Stimulated activated naive CD8-positive, alpha-beta T cell treated with anti-CD3 and anti-CD28 coated beads, Interleukin-15, Interleukin-2, amounts not matched to agents 100 U/mL and 50 U/mL, for 24 hours (primary cell): ENCODE measurements around the gene ANKRD11.
"Not testable (repeated sequence)": the region's sequence is repeated elsewhere in the genome, so short reads cannot be mapped to it uniquely, and the experiment has no call there.

ENCODE experiments used
- ATAC-seq: fragments of 150-1000 bp; cut with Tn5 transposase; one replicate; pipeline ENCODE4 v1.10.0; 2021
- DNase-seq: peaks from one replicate; pipeline ENCODE4 v3.0.0; 2021

The ANKRD11 gene

GRCh38 chr16:89344846-89345611 is 145.3 kb downstream of the ANKRD11 start:
- ATAC-seq (no peak), DNase-seq (no peak)

DNA sequence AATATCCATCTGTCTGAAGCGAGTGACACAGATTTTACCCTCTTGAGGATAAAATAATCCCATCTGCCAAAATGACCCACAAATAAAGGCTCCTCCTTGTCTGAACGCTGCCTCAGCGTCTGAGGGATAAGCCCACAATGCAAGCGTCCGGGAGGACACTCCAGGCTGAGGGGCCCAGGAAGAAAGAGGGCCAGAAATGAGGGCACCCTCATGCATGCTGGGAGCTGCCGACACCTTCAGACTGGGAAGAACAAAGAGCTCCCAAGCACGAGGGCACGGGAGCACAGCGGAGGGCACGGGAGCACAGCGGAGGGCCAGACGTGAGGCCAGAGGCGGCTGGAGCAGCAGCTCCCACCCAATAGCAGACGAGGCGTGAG is 145.9 kb downstream of the ANKRD11 start:
- ATAC-seq: no peak

DNA sequence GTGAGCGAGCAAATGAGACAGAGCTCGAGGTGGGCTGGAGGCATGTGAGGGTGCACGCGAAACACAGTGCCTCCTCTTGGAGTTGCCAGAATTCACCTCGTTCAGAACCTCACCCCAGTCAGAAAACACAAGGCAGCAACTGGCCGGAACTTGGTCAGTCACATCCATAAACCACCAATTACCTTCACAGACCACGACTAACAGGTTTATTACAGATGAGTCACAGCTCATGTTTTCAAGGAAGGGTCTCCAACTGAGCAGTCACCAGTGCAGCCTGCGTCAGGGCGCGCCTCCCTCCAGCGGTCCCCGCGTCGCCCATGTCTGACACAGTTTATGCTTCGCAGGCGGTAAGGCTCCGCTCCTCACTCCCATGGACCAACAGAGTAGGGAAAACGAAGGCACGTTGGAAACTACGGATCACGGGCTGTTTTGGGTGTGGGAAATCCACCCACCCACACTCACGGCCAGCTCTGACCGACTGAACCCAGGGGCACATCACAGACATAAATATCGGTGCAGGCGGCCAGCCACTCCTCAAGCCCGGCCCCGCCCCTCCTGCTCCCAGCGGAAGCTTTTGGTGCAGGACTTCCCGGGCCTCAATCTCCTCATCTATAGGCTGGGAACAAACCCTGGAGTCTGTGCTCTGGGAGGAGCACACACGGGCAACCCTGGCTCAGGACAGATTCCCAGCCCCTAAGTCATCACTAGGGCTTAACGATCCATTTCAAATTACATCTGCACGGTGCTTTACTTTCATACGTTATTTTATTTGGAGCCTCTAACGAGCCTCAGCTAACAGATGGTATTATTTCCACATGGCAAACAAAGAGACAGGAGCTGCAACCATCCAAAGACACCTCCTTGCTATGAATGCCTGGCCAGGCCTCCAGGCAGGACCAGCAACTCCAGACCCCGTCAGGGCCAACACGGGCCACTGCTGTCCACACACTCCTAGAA is 146.6 kb downstream of the ANKRD11 start:
- ATAC-seq: no peak
- DNase-seq: no peak

More for the DNA sequence above, 145.9 kb downstream of the ANKRD11 start:
- DNase-seq: no peak

DNA sequence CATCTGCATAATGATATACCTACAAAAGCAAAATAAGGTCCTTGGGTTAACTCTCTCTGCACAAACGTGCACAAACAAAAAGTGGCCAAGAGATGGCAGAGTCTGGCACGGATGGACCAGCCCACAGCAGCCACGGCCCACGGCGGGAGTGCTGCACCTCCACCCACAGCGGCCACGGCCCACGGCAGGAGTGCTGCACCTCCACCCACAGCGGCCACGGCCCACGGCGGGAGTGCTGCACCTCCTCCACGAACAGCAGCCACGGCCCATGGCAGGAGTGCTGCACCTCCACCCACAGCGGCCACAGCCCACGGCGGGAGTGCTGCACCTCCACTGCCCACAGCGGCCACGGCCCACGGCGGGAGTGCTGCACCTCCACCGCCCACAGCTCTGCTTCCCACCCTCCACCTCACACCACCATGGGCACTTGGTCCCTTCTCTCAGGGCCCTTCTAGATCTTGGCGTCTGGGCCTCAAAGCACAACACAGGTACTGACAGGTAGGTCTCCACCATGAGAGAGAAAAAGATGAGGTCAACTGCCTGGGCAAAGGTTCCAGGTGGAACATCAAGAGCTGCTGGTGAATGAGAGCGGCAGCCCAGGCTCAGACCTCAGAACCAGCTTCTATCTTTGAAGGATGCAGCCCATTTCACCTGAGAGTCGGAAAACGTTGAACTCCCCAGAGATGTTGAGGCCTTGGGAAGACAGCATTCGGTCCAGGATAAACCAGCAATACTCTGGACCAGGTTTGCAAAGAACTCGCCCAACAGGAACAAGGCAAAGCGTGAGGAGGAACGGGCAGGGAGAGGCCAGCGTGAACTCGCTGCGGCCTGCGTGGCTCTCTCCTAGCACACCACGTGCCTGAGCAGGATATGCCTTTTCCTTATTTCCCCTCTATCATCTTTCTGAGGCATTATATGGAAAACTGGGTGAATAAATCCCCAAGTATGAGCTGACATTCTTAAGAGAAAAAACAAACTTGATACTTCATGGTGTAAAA is 148.4 kb downstream of the ANKRD11 start:
- ATAC-seq (no peak), DNase-seq (no peak)

- no peak for ATAC-seq
These were observed 149.1 kb downstream of the ANKRD11 start for GRCh38 chr16:89341279-89341678.

DNA sequence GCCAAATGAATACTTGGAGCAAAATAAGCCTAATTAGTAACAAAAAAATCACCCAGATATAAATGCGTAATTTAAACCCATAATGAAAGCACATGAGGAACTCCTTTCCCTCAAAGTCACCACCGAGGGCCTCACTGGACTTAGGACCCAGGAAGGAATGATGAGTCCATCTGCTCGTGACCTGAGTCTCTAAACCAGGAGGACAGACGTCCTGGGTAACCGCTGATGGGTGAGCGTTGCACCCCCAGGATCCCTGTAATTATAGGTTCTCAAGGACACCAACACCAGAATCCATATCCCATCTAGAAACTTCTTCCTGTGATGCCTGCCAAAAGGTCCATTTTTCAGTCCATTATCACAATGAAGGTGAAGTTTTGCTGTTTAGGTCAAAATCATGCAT is 151.5 kb downstream of the ANKRD11 start:
- ATAC-seq (no peak), DNase-seq (no peak)

More at GRCh38 chr16:89341279-89341678, 149.1 kb downstream of the ANKRD11 start:
- DNase-seq: no peak

DNA sequence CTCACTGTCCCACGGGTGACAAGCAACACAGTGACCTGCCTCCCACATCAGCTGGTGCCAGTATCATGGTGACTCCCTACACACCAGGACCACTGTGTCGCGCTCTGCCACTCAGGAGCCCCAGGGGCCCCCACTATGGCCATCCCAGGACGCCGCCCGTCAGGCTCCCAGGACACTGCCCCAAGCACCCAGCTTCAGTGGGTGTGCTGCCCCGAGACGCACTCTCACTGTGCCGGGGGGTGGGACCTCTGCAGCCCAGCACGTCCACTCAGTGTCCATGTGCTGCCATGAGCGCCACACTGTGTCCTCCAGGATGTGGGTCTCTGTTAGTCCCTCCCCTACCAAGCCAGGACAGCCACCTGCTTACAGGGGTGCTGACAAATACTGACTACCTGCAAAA is 152.4 kb downstream of the ANKRD11 start:
- DNase-seq: no peak
- no peak for ATAC-seq

- DNase-seq (no peak), ATAC-seq (no peak)
These were observed 154.4 kb downstream of the ANKRD11 start for GRCh38 chr16:89335803-89336485.

DNA sequence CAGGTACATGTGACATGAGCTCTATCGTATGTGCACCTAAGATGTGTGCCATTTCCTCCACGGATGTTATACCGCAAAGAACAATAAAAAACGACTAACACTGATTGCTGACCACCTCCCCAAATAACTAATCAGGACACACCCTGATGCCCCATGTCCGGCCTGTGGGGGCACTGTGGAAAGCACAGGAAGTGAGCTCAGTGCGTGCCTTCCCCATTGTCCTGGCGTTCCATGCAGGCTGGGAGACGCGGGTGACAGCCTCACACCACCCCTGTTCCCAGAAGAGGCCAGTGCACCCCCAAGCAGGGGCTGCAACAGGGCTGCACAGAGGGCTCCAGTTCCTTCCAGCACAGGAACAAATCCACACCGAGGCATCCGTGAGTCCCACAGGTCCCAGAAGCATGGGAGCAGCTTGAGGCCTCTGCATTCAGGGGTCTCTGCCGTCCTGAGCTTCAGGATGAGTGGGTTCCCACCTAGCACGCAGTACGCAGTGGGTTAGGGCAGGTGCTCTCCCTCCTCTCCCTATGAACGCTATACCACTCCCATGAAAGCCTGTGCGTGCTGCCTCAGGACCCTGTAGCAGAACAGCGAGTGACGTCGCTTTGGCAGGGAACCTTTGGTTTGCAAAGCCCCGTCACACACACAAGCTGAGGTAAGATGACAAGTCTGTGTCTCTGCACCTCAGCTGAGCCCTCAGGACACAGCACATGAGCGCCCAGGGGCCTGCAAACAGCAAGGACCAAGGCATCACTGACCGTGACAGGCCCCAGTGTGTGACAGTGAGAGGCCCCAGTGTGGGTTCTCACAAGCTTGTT is 155.2 kb downstream of the ANKRD11 start:
- ATAC-seq: no peak

GRCh38 chr16:89334461-89334860 is 155.9 kb downstream of the ANKRD11 start:
- no peak for ATAC-seq
- no peak for DNase-seq

More for the DNA sequence above, 155.2 kb downstream of the ANKRD11 start:
- DNase-seq: no peak

GRCh38 chr16:89334050-89334449 is 156.3 kb downstream of the ANKRD11 start:
- DNase-seq (no peak), ATAC-seq (peak; percentile 5)

DNA sequence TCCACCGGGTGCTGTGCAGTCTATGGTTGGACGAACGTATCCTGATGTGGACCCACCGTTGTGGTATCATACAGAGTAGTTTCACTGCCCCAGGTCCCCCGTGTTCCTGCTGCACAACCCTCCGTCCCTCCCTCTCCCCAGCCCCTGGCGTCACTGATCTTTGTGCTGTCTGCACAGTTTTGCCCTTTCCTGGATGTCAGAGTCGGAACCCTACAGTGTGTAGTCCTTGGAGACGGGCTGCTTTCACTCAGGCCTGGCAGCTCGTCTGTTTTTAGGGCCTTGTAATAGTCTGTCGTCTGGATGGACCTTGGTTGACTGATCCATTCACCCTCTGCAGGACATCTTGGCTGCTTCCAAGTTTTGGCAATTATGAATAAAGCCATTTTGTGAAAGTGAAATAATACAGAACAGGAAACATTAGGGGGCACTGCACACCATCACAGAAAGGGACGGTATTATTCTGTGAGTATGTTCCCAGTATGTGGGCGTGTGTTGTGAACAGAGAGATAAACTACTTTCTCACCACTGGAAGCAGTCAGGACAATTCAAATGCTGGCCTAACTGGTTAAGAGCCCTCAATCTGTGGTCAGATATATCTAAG is 156.9 kb downstream of the ANKRD11 start:
- ATAC-seq: peak; percentile 79
- DNase-seq: not testable (repeated sequence)

- DNase-seq: no peak
- no peak for ATAC-seq
These were observed 157.5 kb downstream of the ANKRD11 start for GRCh38 chr16:89332902-89333245.

- ATAC-seq (no peak), DNase-seq (no peak)
These were observed 158.0 kb downstream of the ANKRD11 start for GRCh38 chr16:89332243-89332901.

DNA sequence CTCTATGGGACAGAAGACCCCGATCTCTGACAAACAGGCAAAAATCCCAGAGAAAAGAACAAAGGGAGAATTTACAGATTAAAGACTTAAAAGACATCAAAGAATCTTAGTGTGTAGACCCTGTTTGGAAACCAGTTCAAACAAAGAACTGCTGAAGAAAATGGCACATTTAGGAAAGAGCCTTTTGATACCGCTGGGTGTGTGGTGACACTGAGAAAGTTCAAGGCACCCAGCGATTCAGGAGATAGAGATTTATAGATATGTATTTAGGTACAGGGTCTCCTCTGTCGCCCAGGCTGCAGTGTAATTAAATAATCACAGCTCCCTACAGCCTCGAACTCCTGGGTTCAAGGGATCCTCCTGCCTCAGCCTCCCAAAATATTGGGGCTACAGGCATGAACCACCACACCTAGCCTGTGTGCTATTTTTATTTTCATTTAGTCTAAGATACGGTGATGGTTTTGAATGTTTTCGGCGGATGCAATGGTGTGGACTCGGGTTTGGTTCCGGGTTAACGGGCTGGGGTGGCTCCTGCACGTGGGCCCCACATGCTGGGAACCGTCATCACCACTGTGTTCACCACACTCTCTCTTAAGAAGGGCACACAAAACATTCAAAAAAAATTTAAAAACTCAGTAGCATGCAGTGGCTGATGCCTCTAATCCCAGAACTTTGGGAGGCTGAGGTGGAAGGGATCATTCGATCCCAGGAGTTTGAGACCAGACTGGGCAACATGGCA is 158.8 kb downstream of the ANKRD11 start:
- peak; percentile 51 for DNase-seq
- peak; percentile 51 for ATAC-seq

GRCh38 chr16:89330177-89330856 is 160.0 kb downstream of the ANKRD11 start:
- DNase-seq (no peak), ATAC-seq (no peak)

GRCh38 chr16:89329830-89330176 is 160.6 kb downstream of the ANKRD11 start:
- not testable (repeated sequence) for ATAC-seq, DNase-seq
